Activated CD8-positive, alpha-beta memory T cell treated with anti-CD3 and anti-CD28 coated beads for 48 hours (primary cell): ENCODE measurements around the gene FAM53B.
"Not testable (repeated sequence)": the region's sequence is repeated elsewhere in the genome, so short reads cannot be mapped to it uniquely, and the experiment has no call there.

Experiments used
- DNase-seq, 3 experiments: peaks; one replicate each; pipeline ENCODE4 v3.0.0-alpha.2; 2020; ENCODE audit warnings: low read depth in 2 of 3, low spot score in 2 of 3

Gene FAM53B, protein sequence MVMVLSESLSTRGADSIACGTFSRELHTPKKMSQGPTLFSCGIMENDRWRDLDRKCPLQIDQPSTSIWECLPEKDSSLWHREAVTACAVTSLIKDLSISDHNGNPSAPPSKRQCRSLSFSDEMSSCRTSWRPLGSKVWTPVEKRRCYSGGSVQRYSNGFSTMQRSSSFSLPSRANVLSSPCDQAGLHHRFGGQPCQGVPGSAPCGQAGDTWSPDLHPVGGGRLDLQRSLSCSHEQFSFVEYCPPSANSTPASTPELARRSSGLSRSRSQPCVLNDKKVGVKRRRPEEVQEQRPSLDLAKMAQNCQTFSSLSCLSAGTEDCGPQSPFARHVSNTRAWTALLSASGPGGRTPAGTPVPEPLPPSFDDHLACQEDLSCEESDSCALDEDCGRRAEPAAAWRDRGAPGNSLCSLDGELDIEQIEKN

DNA sequence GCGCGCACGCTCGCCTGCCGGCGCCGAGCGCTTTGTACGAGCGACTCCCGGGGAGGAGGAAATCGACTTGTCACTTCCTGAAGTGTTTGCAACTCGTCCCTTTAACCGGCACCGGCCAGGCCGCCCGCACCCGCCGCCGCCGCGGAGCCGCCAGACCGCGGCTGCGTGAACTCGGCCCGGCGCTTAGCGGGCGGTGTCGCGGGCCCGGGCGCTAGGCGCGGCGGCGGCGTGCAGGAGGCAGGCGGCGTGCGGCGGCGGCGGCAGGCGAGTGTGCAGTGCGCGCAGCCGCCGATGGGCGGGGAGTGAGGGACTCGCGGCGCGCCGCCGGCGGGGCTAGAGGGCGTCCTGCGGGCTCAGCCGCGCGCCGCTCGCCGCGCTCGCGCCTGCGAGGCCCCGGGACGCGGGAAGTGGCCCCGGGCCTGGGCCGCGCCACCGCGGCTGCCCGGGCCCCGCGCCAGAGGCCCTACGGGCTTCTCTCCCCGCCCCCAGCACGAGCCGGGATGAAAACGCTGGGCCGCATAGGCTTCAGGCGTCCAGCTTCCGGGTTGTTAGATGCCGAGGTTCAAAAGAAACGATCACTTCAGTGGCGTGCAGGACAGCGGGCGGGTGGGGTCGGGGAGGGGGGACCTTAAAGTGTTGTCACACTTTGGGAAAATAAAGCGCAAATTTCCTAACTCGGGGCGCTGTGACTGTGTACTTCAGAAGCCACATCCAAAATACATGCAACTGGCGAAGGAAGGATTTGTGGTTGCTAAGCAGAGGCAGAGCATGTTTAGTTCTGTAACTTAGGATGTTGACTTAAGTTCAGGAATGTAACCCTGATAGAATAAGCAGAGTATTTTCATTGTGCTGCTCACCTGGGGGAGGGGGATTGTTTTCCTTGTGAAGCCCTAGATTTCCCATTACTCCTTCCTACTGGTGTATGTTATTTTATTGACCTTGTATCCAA, at the start of gene FAM53B:
FAM53B (minus strand) TSS at position 277 of the 949 bp plus-strand sequence. CDS start 37,665 bp downstream, outside the sequence.
- DNase-seq, result peak in 2 of 3 experiments; percentile 43 to 59

DNA sequence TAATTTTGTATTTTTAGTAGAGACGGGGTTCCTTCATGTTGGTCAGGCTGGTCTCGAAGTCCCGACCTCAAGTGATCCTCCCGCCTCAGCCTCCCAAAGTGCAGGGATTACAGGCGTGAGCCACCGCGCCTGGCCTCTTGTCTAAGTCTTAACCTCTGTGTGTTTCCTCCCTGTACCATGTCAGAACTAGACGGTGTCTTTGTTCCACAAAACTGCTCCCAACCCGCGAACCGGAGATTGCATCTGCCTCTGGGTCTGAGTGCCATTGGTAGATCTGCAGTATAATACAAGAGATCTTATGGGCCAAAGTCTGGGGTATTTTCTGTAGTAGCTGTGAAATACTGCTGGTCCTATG, 48.8 kb upstream of the FAM53B start:
- no peak for DNase-seq

DNA sequence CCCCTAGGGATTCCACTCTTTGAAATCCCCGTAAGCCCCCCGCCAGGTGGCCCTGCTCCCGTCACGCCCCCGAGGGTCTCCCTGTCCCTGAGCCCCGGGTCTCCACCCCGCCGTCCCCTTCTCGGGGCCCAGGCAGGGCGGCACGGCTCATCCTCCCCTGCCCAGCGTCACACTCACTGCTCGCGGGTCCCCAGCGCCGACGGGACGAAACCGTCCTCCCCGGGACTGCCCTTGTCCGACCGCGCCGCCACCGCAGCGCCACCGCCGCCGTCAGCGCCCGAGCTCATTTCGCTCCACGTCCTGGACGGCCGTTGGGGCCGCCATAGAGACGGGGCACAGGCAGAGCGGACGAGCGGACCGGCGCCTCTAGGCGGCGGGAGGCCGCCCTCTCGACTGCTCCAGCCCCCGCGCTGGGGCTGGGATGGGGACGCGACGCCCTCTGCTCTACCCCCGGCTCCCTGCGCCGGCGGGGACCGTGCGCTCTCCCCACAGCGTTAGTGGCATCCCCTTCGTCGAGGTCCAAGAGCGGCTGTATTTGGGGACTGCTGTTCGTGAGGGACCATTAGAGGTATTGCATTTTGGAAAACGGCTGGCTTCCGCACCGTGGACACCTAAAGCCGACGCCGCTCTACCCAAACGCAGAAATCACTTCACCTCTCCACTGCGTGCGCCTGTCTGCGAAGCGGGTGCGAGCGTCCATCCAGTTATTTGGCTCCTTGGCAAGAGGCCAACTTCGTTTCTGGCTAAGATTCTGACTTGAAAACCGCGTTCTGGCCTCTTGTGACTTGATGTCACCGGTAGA, 47.6 kb upstream of the FAM53B start, which contains the start of gene EEF1AKMT2:
EEF1AKMT2 (minus strand) TSS at position 341 of the 802 bp plus-strand sequence; CDS start at position 287, 54 bp downstream.
- DNase-seq, result peak; percentile 59 to 72 (median 69)

DNA sequence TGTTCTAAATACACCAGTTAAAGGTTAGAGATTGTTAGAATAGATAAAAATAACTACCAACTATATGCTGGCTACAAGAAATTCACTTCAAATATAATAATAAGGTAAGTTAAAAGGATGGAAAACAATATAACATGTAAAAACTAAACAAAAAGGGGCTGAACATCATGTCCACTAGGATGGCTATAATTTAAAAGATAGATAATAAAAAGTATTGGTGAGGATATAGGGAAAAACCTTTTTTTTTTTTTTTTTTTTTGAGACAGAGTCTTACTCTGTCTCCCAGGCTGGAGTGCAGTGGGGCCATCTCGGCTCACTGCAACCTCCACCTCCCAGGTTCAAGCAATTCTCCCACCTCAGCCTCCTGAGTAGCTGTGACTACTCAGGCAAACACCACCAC, 38.7 kb upstream of the FAM53B start:
- DNase-seq, result not testable (repeated sequence)

DNA sequence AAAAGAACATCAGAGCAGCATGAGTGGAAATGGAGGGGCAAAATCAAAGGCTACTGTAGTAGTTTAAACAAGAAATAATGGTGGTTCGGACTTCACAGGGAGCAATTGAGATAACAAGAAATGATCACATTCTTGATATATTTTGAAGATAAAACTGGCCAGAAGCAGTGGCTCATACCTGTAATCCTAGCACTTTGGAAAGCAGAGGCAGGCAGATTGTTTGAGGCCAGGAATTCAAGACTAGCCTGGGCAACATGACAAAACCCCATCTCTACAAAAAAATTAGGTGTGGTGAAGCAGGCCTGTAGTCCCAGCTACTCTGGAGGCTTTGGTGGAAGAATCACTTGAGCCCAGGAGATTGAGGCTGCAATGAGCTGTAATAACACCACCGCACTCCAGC, 24.6 kb upstream of the FAM53B start:
- no peak for DNase-seq

DNA sequence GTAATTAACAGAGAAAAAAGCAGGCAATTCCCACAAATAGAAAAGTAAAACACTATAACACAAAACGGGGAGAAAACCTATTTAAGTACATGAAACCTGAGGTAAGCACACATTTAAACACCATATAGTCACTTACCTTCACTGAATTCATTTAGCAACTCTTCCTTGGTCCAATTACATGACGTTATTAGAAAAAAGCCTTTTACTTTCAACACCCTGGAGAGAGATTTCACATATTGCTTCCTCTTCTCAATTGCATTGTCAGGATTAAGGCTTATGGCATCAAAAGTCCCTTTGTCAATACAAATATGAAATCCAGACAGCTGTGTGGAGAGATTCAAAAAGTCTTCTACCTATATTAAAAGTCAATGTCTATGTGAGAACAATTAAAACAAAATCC, 21.1 kb upstream of the FAM53B start:
- DNase-seq, result no peak

DNA sequence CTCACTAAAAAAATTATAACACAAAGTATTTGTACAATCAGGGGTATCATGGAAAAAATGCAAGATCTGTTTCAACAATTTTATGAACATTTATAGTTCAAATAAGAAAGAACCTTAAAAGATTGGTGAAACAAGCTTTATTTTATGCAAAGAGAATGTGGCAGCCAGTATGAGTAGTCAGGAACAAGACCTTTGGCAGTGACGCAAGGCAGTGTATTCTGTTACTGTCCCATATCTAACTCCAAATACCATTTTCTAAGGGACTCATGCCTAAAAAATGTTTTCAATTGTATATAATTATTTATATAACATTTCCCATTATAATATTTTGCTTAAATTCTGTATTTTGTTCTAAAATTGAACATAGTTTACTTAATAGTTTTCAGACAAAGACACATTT, 19.1 kb upstream of the FAM53B start:
- DNase-seq, result no peak

DNA sequence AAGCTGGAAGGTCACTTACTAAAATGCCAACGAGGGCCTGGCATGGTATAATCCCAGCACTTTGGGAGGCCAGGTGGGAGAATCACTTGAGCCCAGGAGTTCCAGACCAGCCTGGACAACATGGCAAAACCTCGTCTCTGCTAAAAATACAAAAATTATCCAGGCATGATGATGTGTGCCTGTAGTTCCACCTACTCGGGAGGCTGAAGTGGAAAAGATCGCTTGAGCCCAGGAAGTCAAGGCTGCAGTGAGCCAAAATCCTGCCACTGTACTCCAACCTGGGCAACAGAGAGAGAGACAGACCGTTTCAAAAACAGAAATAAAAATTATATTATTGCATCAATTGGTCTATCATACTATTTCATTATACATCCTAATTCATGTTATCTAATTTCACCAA, 18.1 kb upstream of the FAM53B start:
- no peak for DNase-seq

DNA sequence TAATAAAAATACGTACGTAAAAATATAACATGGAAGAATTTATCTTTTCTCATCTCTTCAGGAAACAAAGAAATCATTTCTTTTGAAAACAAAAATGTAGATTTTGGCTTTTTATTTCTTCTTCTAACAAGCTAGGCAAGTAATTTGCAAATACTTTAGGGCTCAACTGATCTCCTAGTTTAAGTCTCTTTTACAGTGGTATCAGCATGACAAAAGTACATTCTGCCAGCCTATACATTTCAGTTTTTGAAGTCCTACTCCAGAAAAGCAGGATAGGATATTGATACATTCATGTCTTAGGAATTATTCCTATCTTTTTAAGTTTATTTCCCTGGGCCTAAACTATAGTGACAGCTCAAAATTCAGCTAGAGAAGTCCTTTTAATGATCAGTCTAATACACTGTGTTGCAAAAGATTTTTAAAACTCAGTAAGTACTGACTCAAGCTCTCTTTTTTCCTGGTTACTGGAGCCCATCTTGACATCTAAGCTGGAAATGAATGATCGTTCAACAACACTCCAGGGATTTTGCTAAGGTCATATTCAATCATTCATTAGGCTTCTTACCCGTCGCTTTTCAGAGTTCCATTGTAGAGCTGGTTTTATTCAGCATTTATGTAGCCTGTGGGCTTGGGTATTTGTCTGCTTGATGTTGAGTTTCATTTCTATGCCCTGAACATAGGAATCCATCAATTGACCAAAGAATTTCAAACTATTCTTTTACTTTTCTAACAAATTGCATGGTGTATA, 12.2 kb upstream of the FAM53B start:
- no peak for DNase-seq

DNA sequence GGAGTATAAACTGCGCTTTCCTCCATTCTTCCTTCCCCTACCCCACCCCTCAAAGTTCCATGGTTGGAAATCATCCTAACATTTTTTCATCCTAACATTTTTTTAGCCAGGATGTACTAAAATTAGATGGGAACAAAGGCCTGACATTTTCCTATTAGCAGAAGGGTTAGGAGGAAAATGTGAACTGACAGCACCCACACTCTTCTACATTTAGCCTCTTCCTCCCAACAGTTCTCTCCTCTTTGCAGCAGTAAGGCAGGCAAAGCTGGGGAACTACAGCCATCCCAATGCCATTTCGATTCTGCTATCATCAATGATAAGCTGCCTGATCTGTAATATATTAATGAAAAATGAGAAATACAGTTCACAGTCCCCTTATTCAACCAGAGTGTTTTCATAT, 11.4 kb upstream of the FAM53B start:
- no peak for DNase-seq

DNA sequence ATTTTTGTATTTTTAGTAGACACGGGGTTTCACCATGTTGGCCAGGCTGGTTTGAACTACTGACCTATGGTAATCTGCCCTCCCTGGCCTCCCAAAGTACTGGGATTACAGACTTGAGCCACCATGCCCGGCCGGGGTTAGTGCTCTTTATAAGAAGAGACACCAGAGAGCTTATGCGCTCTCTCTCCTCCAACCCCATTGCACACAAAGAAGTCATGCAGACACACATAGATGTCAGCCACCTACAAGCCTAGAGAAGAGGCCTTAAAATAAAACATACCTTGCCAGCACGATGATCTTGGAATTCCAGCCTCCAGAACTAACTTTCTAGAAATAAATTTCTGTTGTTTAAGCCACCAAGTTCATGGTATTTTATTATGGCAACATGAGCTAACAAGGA, 10.0 kb upstream of the FAM53B start:
- DNase-seq, result no peak

DNA sequence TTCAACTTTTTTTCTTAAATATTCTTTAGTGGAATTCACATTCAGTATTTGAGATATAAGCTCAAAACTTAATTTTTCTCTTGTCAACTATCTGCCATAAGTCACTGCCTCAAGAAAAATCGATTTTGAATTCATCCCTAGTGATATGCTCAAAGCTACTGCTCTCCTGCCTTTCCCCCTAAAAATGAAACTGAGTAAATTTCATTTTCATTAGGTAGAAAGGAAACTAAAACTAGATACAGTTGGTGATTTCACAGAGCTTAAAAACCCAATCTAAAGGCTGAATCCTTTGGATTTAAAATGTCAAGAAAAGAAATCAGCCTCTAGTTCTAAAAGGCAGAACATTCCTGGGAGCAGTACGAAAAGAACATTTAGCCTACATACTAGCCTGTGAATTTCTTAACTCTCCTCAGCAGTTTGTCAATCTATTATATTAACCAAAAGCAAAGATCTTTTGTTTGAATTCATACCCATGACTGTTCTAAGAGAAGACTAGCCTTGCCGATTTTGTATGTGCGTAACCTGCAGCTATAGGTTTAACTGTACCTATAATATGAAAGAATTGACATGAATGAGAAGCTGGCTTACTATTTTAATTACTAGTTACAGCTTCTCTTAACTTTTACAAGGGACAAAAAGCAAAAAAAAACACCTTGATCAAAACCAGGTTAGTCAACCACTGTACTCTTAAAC, 4.9 kb upstream of the FAM53B start:
- DNase-seq, result no peak

DNA sequence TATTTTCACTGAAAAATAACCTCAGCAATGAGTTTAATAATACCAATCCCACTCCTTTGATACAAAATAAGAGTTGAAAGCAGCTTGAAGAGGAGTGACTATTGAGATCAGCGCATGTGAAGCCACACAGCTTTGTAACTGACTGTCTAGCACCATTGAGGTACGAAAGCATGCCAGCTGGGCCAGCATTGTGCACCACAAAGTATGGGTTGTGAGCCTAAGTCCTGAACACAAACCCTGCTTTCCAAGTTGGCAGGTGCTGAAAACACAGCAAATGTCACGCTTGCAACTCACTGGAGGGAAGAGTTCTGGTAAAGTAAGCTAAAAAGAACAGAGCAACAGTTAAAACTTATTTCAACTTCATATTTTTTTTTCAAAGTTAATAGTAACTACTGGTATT, 4.0 kb upstream of the FAM53B start:
- no peak for DNase-seq

DNA sequence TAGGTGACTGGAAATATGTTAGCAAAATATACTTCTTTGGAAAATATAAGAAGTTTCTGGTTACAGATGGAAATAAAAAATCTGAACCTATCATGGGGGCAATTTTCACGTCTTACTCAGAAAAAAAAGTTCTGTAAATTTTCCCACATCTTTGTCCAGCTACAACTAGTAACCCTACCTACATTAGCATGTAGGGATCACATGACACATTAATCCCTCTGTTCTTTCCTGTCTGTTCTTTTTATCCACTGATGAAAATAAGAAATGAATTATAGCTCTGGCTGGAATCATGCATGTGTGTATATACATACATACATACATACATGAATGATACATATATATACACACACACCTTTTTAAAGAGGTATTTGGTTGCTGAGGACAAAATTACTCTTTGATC, 3.6 kb upstream of the FAM53B start:
- DNase-seq, result no peak

DNA sequence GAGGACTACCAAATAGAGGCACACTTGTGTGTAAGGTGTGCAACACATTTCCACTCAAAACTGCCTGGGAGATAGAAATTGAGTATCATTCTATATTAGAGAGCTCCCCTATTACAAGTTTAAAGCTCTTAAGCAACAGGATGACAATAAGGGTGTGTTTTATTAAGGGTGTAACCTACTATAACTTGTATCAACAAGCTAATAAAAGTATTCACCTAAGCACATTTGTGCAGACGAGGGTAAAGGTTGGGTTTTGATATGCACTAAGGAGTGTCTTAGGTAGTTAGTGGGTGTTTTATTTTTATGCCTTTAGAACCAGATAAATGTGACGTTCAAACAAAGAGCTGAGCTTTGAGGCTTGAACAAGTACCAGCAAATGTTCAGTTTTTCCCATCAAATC, 2.8 kb upstream of the FAM53B start:
- no peak for DNase-seq

DNA sequence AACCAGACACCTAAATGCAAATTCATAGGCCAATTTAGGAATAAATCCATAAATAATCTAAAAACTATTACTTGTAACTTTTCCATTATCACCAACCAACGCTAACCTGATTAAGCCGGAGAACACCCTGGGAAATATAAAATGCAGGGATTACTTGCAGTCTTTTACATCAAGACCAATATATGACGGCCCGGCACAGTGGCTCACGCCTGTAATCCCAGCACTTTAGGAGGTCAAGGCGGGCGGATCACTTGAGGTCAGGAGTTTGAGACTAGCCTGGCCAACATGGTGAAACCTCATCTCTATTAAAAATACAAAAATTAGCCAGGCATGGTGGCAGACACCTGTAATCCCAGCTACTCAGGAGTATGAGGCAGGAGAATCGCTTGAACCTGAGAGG, 2.3 kb upstream of the FAM53B start:
- DNase-seq, result not testable (repeated sequence)

DNA sequence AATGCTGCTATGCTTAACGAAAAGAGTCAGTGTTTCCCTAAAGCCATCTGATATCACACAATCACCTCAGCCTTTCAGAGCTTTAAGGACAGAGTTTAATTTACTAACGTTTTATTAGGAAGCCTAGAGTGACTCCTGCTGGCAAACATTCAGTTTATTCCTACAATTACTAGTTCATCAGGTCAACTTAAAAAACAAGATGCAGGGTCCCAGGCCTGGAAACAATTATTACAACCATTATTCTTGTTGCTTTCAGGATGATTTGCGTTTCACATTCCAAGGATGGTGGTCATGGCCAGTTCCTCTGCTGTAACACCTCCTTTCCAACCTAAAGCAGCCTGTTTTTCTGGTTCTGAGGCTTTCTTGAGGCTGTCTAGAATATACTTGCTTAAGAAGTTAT, 1.5 kb upstream of the FAM53B start:
- no peak for DNase-seq

DNA sequence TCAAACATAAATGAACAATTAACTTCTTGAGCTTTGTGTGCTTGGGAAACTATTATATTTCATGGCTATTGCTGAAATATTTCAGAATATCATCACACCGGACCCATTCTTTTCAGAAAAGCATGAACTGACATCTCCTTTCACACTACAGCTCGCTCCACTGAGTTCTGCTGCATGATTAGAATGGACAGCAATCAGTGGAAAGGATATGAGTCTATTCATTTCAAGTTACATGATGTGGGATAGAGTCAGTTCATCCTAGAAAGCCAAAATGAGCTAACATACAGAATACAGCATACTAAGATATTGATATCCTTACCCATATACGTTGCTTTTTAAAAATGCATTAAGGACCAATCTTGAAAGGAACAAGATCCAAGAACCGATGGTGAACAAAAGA, 1.1 kb upstream of the FAM53B start:
- no peak for DNase-seq

DNA sequence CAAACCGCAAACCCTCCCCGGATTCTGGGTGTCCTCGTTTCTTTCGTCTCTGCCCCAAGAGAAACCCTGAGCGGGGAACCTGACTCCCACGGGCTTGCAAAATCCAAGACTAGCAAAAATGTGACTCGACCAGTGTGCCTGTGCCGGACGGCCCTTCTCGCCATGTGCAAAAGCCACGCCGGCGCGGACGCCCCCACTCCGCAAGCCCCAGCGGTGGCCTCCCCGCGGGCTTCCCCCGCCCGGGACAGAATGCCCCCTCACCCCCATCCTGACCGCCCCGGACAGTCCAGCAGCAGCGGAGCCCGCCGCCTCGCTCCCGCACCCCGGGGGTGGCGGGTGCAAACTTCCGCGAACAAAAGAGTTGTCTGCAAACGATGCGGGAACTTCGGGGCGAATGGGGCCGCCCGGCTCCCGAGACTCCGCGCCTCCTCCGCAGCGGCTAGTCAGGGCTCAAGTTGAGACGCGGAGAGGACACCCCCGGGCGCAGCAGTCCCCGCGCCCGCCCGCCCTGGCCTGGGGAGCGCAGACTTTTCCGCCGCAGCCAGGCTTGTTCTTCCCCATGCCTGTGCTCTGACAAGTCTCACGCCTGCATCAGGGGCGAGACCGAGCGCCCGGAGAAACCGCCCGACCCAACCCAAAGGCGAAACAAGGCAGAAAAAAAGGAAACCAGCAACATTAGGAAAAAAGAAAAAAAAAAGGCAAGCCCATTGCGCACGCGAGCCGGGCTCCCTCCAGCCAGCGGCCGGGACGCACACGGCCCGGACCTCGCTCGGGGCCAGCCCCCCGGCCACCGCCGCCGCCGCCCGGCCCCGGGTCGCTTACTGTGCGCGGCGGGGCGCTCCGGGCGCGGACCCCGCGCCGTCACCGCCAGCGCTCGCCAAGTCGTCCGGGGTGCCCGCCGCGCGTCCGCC, 732 bp downstream of the FAM53B start:
- no peak for DNase-seq
